Activated CD4-positive, alpha-beta memory T cell treated with anti-CD3 and anti-CD28 coated beads for 36 hours (primary cell): Measurements from ENCODE around the gene UCK2. TPM values are rescaled to one million over a fixed set of nuclear protein-coding genes. Genes with fewer than 3 reads are reported as not detected.

Experiments
- CTCF ChIA-PET: fragments of 350-600 bp; sonication (Branson Sonifier 250); formaldehyde crosslinking; loops from one replicate; lab custom pipeline; 2021; ENCODE audit warnings: antibody characterized with exemption, inconsistent platforms; lab: Charles Lee
- POLR2A ChIA-PET: fragments of 350-600 bp; sonication (Branson Sonifier 250); formaldehyde crosslinking; loops from one replicate; lab custom pipeline; 2021; ENCODE audit warnings: antibody characterized with exemption; lab: Charles Lee
- DNase-seq: peaks from one replicate; pipeline ENCODE4 v3.0.0-alpha.2; 2020
- H3K27ac Mint-ChIP-seq: one replicate; pipeline ENCODE4 v1.8.0; 2021; ENCODE audit warnings: mixed read lengths
- H3K27me3 Mint-ChIP-seq: one replicate; pipeline ENCODE4 v1.8.0; 2021; ENCODE audit warnings: mixed read lengths
- H3K36me3 Mint-ChIP-seq: one replicate; pipeline ENCODE4 v1.8.0; 2021; ENCODE audit warnings: mixed read lengths
- H3K4me1 Mint-ChIP-seq: one replicate; pipeline ENCODE4 v1.8.0; 2021; ENCODE audit warnings: low read depth, mixed read lengths
- H3K4me3 Mint-ChIP-seq: one replicate; pipeline ENCODE4 v1.8.0; 2021; ENCODE audit warnings: mild to moderate bottlenecking, mixed read lengths
- H3K9me3 Mint-ChIP-seq: one replicate; pipeline ENCODE4 v1.8.0; 2021; ENCODE audit warnings: mixed read lengths
- intact Hi-C: fragments of 100-400 bp; cut with micrococcal nuclease; formaldehyde crosslinking; loops from one replicate; pipeline ENCODE4 v1.15.1; 2023
- total RNA-seq, 2 experiments: library from RNA; stranded (reverse); gene quantifications; one replicate each; pipeline ENCODE4 v1.2.3, GENCODE V29; 2021

UCK2 gene
- total RNA-seq, 2 experiments from 2014 or later = 60.1 to 61.8 TPM

- CTCF ChIA-PET = interaction anchor here (0.7 kb wide), 1 partner anchor 90 kb away, joined by 4 read pairs; no protein-coding TSS in a partner anchor
- H3K4me1 Mint-ChIP-seq = peaks cover 5% of the 10 kb centered on the region
- intact Hi-C loops = no loop called here
Observed at GRCh38 chr1:165823552-165824268, 3.7 kb upstream of the UCK2 start.

DNA sequence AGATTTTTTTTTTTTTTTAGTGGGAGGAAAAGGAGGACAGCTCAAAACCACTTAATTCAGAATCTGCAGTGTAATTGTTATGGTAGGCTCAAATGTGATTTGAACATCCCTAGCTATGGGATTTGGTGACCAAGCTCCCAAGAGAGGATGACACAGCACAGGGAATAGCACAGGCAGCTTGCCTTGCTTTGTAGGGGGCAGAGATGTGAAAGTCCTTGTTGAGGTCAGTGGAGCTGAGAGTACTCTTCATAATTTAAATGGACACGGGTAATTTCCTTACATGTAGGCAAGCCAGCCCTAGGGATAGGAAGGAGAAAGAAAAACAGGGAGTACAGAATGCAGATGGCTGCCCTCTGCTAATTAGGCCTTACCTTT is 3.2 kb upstream of the UCK2 start:
- POLR2A ChIA-PET = no interaction called here

More at GRCh38 chr1:165823552-165824268, 3.7 kb upstream of the UCK2 start:
- DNase-seq = no peak
- Mint-ChIP-seq H3K27ac (no peak overlapping the region), H3K4me3 (no peak overlapping the region), H3K36me3 (no peaks in the 10 kb centered on the region), H3K27me3 (no peaks in the 10 kb centered on the region), H3K9me3 (no peaks in the 10 kb centered on the region)
- POLR2A ChIA-PET = no interaction called here

GRCh38 chr1:165826565-165827267 is 698 bp upstream of the UCK2 start:
- H3K27me3 Mint-ChIP-seq = no peaks in the 10 kb centered on the region
- no peaks in the 10 kb centered on the region for H3K9me3 Mint-ChIP-seq
- intact Hi-C loops = loop anchor here (1.0 kb wide), 2 partner anchors 16 to 88 kb away; no protein-coding TSS in a partner anchor
- CTCF ChIA-PET = interaction anchor here (1.0 to 1.8 kb wide), 3 partner anchors 45 to 88 kb away, joined by 3 to 6 read pairs (median 3); no protein-coding TSS in a partner anchor
- H3K4me3 Mint-ChIP-seq = peak overlapping the region; percentile 76
- H3K4me1 Mint-ChIP-seq = peaks cover 9% of the 10 kb centered on the region
- POLR2A ChIA-PET = interaction anchor here (0.6 kb wide), 2 partner anchors 51 to 57 kb away, joined by 4 to 5 read pairs; no protein-coding TSS in a partner anchor
- no peak overlapping the region for H3K27ac Mint-ChIP-seq
- H3K36me3 Mint-ChIP-seq = peaks cover 7% of the 10 kb centered on the region
- DNase-seq = no peak

More for the DNA sequence above, 3.2 kb upstream of the UCK2 start:
- CTCF ChIA-PET = interaction anchor here (0.6 to 0.7 kb wide), 2 partner anchors 40 to 89 kb away, joined by 3 to 4 read pairs; no protein-coding TSS in a partner anchor
- no peak overlapping the region for H3K4me3 Mint-ChIP-seq
- H3K4me1 Mint-ChIP-seq = peaks cover 6% of the 10 kb centered on the region
- no peaks in the 10 kb centered on the region for H3K9me3 Mint-ChIP-seq
- DNase-seq = no peak
- intact Hi-C loops = no loop called here
- no peak overlapping the region for H3K27ac Mint-ChIP-seq
- no peaks in the 10 kb centered on the region for H3K27me3 Mint-ChIP-seq
- H3K36me3 Mint-ChIP-seq = no peaks in the 10 kb centered on the region

DNA sequence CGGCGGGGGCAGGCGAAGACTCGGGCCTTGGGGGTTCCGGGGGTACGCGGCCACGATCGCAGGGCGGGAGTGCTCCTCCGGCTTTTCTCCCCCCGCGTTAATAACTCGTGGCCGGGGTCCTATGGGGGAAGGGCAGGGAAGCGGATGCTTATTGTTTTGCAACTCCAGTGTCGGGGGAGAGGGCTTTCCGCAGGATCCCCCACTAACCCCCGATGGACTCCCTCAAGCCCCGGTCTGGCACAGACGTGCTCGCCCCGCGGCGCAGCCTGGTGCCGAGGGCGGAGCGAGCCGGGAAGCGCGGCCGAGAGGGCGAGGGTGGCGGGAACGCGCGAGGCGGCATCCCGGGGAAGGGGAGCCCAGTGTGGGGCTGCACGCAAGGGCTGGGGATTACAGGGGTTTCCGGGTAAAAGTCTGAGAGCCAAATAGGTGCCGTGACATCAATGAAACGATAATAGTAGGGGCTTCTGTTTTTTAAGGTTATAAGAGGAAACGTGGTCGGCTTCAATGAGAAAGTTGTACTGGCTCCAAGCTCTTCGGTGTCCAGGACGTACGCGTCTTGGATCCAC is 772 bp downstream of the UCK2 start:
- peak overlapping the region; percentile 91 for H3K4me3 Mint-ChIP-seq
- intact Hi-C loops = loop anchor here (1.0 to 2.0 kb wide), 5 partner anchors 43 to 230 kb away; partner anchors contain the start of genes ALDH9A1, MGST3 and TMCO1
- peaks cover 10% of the 10 kb centered on the region for H3K4me1 Mint-ChIP-seq
- DNase-seq = peak; percentile 64
- CTCF ChIA-PET = interaction anchor here (0.8 to 2.0 kb wide), 8 partner anchors 15 to 230 kb away, joined by 3 to 7 read pairs (median 4); partner anchors contain the start of gene ALDH9A1
- peak overlapping the region; percentile 88 for H3K27ac Mint-ChIP-seq
- H3K9me3 Mint-ChIP-seq = no peaks in the 10 kb centered on the region
- H3K36me3 Mint-ChIP-seq = peaks cover 7% of the 10 kb centered on the region
- no peaks in the 10 kb centered on the region for H3K27me3 Mint-ChIP-seq
- POLR2A ChIA-PET = interaction anchor here (1.0 to 2.6 kb wide), 6 partner anchors 14 to 229 kb away, joined by 3 to 14 read pairs (median 9); partner anchors contain the start of genes ALDH9A1 and TMCO1

GRCh38 chr1:165828669-165829329 is 1.4 kb downstream of the UCK2 start:
- H3K27me3 Mint-ChIP-seq = no peaks in the 10 kb centered on the region
- H3K9me3 Mint-ChIP-seq = no peaks in the 10 kb centered on the region

DNA sequence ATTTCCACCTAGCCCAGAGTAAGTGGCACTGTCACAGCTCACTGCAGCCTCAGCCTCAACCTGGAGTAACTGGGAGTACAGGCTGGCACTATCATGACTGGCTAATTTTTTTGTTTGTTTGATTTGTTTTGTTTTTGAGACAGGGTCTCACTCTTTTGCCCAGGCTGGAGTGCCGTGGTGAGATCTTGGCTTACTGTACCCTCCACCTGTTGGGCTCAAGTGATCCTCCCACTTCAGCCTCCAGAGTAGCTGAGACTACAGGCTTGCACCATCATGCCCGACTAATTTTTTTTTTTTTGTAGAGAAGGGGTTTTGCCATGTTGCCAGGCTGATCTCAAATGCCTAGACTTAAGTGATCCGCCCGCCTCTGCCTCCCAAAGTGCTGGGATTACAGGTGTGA is 2.5 kb downstream of the UCK2 start:
- no peak for DNase-seq
- POLR2A ChIA-PET = interaction anchor here (1.2 to 2.6 kb wide), 5 partner anchors 12 to 132 kb away, joined by 3 to 14 read pairs (median 13); partner anchors contain the start of genes ALDH9A1 and TMCO1
- intact Hi-C loops = loop anchor here (2.0 kb wide), 2 partner anchors 41 to 199 kb away; partner anchors contain the start of gene MGST3
- Mint-ChIP-seq H3K27me3 (no peaks in the 10 kb centered on the region), H3K4me3 (no peak overlapping the region), H3K36me3 (peaks cover 7% of the 10 kb centered on the region), H3K27ac (no peak overlapping the region), H3K4me1 (peaks cover 14% of the 10 kb centered on the region), H3K9me3 (no peaks in the 10 kb centered on the region)
- CTCF ChIA-PET = interaction anchor here (0.6 to 1.7 kb wide), 3 partner anchors 42 to 74 kb away, joined by 3 to 7 read pairs (median 3); no protein-coding TSS in a partner anchor

More at GRCh38 chr1:165828669-165829329, 1.4 kb downstream of the UCK2 start:
- CTCF ChIA-PET = interaction anchor here (0.7 to 2.0 kb wide), 11 partner anchors 13 to 230 kb away, joined by 3 to 7 read pairs (median 3); partner anchors contain the start of gene ALDH9A1
- Mint-ChIP-seq H3K4me1 (peaks cover 14% of the 10 kb centered on the region), H3K36me3 (peaks cover 7% of the 10 kb centered on the region), H3K27ac (peak overlapping the region; percentile 88), H3K4me3 (peak overlapping the region; percentile 91)
- POLR2A ChIA-PET = interaction anchor here (1.0 to 2.6 kb wide), 8 partner anchors 13 to 230 kb away, joined by 3 to 14 read pairs (median 4); partner anchors contain the start of genes ALDH9A1 and TMCO1
- DNase-seq = peak; percentile 22
- intact Hi-C loops = loop anchor here (1.0 to 2.0 kb wide), 5 partner anchors 42 to 230 kb away; partner anchors contain the start of genes ALDH9A1, MGST3 and TMCO1

DNA sequence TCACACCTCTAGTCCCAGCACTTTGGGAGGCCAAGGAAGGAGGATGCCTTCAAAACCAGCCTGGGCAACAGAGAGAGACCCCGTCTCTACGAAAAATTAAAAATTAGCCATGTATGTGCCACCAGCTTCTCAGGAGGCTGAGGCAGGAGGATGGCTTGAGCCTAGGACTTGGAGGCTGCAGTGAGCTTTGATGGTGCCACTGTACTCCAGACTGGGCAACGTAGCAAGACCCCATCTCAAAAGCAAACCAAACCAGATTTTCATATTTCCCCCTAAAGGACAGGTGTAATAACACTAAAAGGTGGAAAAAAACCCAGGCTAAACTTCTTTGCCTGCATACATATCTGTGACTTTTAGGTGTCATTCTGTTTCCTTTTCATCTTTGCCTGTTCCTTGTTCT is 3.7 kb downstream of the UCK2 start:
- no peak for DNase-seq
- H3K9me3 Mint-ChIP-seq = no peaks in the 10 kb centered on the region
- ChIA-PET CTCF (interaction anchor here (0.8 kb wide), 1 partner anchor 82 kb away, joined by 3 read pairs; no protein-coding TSS in a partner anchor), POLR2A (no interaction called here)
- peaks cover 7% of the 10 kb centered on the region for H3K36me3 Mint-ChIP-seq
- H3K4me3 Mint-ChIP-seq = no peak overlapping the region
- intact Hi-C loops = no loop called here
- peaks cover 14% of the 10 kb centered on the region for H3K4me1 Mint-ChIP-seq
- no peaks in the 10 kb centered on the region for H3K27me3 Mint-ChIP-seq
- no peak overlapping the region for H3K27ac Mint-ChIP-seq

- DNase-seq = no peak
- peaks cover 9% of the 10 kb centered on the region for H3K4me1 Mint-ChIP-seq
- POLR2A ChIA-PET = no interaction called here
- CTCF ChIA-PET = no interaction called here
- H3K27me3 Mint-ChIP-seq = no peaks in the 10 kb centered on the region
- H3K36me3 Mint-ChIP-seq = peaks cover 11% of the 10 kb centered on the region
- H3K9me3 Mint-ChIP-seq = no peaks in the 10 kb centered on the region
- H3K4me3 Mint-ChIP-seq = no peak overlapping the region
- no peak overlapping the region for H3K27ac Mint-ChIP-seq
- intact Hi-C loops = no loop called here
Observed at GRCh38 chr1:165832902-165833301, 5.5 kb downstream of the UCK2 start.

DNA sequence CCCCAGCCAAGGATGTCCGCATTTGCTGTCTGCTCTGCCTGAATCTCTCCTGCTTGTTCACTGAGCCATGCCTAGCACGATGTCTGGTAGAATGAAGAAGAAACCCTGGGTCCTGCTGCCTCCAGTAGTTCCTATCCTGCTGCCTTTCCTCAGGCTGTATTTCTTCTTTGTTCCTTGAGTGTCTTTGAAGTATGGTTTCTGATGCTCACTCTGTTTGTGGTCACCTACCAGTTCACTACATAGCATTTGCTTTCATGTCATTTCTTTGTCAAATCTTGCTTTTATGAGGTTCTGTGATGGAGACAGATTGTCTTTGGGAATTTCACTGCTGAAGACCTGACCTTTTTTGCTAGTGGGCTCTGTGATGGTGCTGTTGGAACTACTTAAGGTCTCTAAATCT is 5.9 kb downstream of the UCK2 start:
- H3K4me1 Mint-ChIP-seq = peaks cover 9% of the 10 kb centered on the region
- H3K36me3 Mint-ChIP-seq = peaks cover 14% of the 10 kb centered on the region
- no peak overlapping the region for H3K4me3 Mint-ChIP-seq
- H3K27me3 Mint-ChIP-seq = no peaks in the 10 kb centered on the region
- no peak overlapping the region for H3K27ac Mint-ChIP-seq
- no peaks in the 10 kb centered on the region for H3K9me3 Mint-ChIP-seq
- ChIA-PET POLR2A (no interaction called here), CTCF (no interaction called here)
- no peak for DNase-seq
- intact Hi-C loops = no loop called here

GRCh38 chr1:165834229-165834628 is 6.8 kb downstream of the UCK2 start:
- ChIA-PET CTCF (no interaction called here), POLR2A (no interaction called here)
- no peak overlapping the region for H3K4me3 Mint-ChIP-seq
- no peak overlapping the region for H3K27ac Mint-ChIP-seq
- H3K4me1 Mint-ChIP-seq = peaks cover 9% of the 10 kb centered on the region
- no peaks in the 10 kb centered on the region for H3K27me3 Mint-ChIP-seq
- peaks cover 14% of the 10 kb centered on the region for H3K36me3 Mint-ChIP-seq
- intact Hi-C loops = no loop called here
- no peaks in the 10 kb centered on the region for H3K9me3 Mint-ChIP-seq
- DNase-seq = no peak

GRCh38 chr1:165834881-165835280 is 7.5 kb downstream of the UCK2 start:
- intact Hi-C loops = no loop called here
- Mint-ChIP-seq H3K4me1 (peaks cover 4% of the 10 kb centered on the region), H3K36me3 (peaks cover 12% of the 10 kb centered on the region), H3K27ac (no peak overlapping the region), H3K27me3 (no peaks in the 10 kb centered on the region), H3K4me3 (no peak overlapping the region), H3K9me3 (no peaks in the 10 kb centered on the region)
- POLR2A ChIA-PET = no interaction called here
- CTCF ChIA-PET = interaction anchor here (0.5 kb wide), 1 partner anchor 276 kb away, joined by 4 read pairs; no protein-coding TSS in a partner anchor
- no peak for DNase-seq
